ENCODE measurements around the gene TOMT.

- TF ChIP-seq YY1 (IDR thresholded peaks at IDR 0.05; ENCODE audit: insufficient read depth, insufficient read length): no peak
- TF ChIP-seq ZNF274 (IDR thresholded peaks at IDR 0.05; ENCODE audit: low read depth, low read length): no peak
Measured at GRCh38 chr11:72069787-72070251, 35.9 kb upstream of the TOMT start.

Measured in NT2/D1 (cell line).